ENCODE data around the gene SPX. TPM values are rescaled to one million over a fixed set of nuclear protein-coding genes. Genes with fewer than 3 reads are reported as not detected.

Gene SPX
- total and polyA plus RNA-seq, 11 donors = 1.8 to 20.0 (median 12.8) TPM

- DNase-seq (no peak), ATAC-seq (no peak)
- WGBS, 4 donors = 90 to 93% (median 92%) methylated on average over 5 of the region's 5 CpGs
- Histone ChIP-seq H3K27ac (no peak overlapping the region), H3K36me3 (peaks cover 0 to 11% (median 0%) of the 10 kb centered on the region in 9 donors), H3K27me3 (no peaks in the 10 kb centered on the region), H3K4me3 (no peak overlapping the region), H3K4me1 (peaks cover 0 to 12% (median 0%) of the 10 kb centered on the region in 12 donors), H3K9me3 (no peaks in the 10 kb centered on the region)
- intact Hi-C loops (cut with DNase I) = no loop called here
- TF ChIP-seq POLR2A (IDR thresholded peaks at IDR 0.05) = no peak
- TF ChIP-seq CTCF (IDR thresholded peaks at IDR 0.05) = no peak
Measured at GRCh38 chr12:21538061-21538653, 12.1 kb downstream of the SPX start.

- intact Hi-C loops (cut with DNase I) = no loop called here
- Histone ChIP-seq H3K36me3 (peaks cover 0 to 11% (median 0%) of the 10 kb centered on the region in 9 donors), H3K27ac (no peak overlapping the region), H3K9me3 (no peaks in the 10 kb centered on the region), H3K4me1 (peaks cover 0 to 12% (median 0%) of the 10 kb centered on the region in 12 donors), H3K4me3 (no peak overlapping the region), H3K27me3 (no peaks in the 10 kb centered on the region)
- TF ChIP-seq CTCF (IDR thresholded peaks at IDR 0.05) (no peak), POLR2A (IDR thresholded peaks at IDR 0.05) (no peak)
- no peak for DNase-seq
- ATAC-seq = no peak
Measured at GRCh38 chr12:21539797-21540196, 13.7 kb downstream of the SPX start.

GRCh38 chr12:21541773-21542172, 15.7 kb downstream of the SPX start:
- WGBS, 4 donors = 64 to 71% (median 69%) methylated on average over 6 of the region's 6 CpGs
- peaks cover 0 to 12% (median 0%) of the 10 kb centered on the region in 12 donors for H3K4me1 ChIP-seq
- H3K4me3 ChIP-seq = no peak overlapping the region
- H3K27ac ChIP-seq = no peak overlapping the region
- H3K27me3 ChIP-seq = no peaks in the 10 kb centered on the region
- no peak for TF ChIP-seq CTCF (IDR thresholded peaks at IDR 0.05)
- TF ChIP-seq POLR2A (IDR thresholded peaks at IDR 0.05) = no peak
- H3K9me3 ChIP-seq = no peaks in the 10 kb centered on the region
- H3K36me3 ChIP-seq = peaks cover 0 to 3% (median 0%) of the 10 kb centered on the region in 9 donors
- peak in 2 of 4 donors; percentile 34 to 41 for ATAC-seq
- DNase-seq = no peak
- intact Hi-C loops (cut with DNase I) = no loop called here

- peak in 3 of 4 donors; percentile 29 to 57 (median 42) for ATAC-seq
- intact Hi-C loops (cut with DNase I) = no loop called here
- TF ChIP-seq POLR2A (IDR thresholded peaks at IDR 0.05) = no peak
- no peak for TF ChIP-seq CTCF (IDR thresholded peaks at IDR 0.05)
Measured at GRCh38 chr12:21542403-21542802, 16.3 kb downstream of the SPX start.

More at GRCh38 chr12:21542403-21542802, 16.3 kb downstream of the SPX start:
- DNase-seq = no peak
- H3K36me3 ChIP-seq = no peaks in the 10 kb centered on the region
- H3K4me1 ChIP-seq = peaks cover 0 to 12% (median 0%) of the 10 kb centered on the region in 12 donors
- no peak overlapping the region for H3K27ac ChIP-seq
- H3K27me3 ChIP-seq = no peaks in the 10 kb centered on the region
- H3K4me3 ChIP-seq = no peak overlapping the region
- no peaks in the 10 kb centered on the region for H3K9me3 ChIP-seq
- WGBS, 4 donors = 28 to 47% (median 35%) methylated on average over 5 of the region's 5 CpGs
